Spleen (tissue), 11 donors: ENCODE measurements around the gene ANKS4B. TPM values are rescaled to one million over a fixed set of nuclear protein-coding genes. Genes with fewer than 3 reads are reported as not detected.

Source experiments
- DNase-seq: peaks from one replicate; pipeline ENCODE4 v3.0.0-alpha.2; 2020
- H3K27ac ChIP-seq, 8 donors: fragments of 200-600 bp; sonication (generic) in 7 of 8; 1 replicate in 4 of 8; 2 replicates in 4 of 8; pipeline versions ENCODE4 v1.5.0 to v1.8.0; 2016 to 2021; ENCODE audit warnings: inconsistent platforms in 4 of 8, mild to moderate bottlenecking in 4 of 8, moderate library complexity in 1 of 8
- H3K27me3 ChIP-seq, 7 donors: fragments of 200-600 bp; sonication (generic) in 6 of 7; replicated peaks in 1 of 7; 1 replicate in 4 of 7; 2 replicates in 3 of 7; pipeline versions ENCODE4 v1.5.0 to v1.8.0; 2016 to 2021; ENCODE audit warnings: inconsistent platforms in 3 of 7, mild to moderate bottlenecking in 1 of 7
- H3K36me3 ChIP-seq, 6 donors: fragments of 200-600 bp; sonication (generic) in 5 of 6; 1 replicate in 4 of 6; 2 replicates in 2 of 6; pipeline versions ENCODE4 v1.5.0 to v1.8.0; 2016 to 2021; ENCODE audit warnings: inconsistent platforms in 2 of 6
- H3K4me1 ChIP-seq, 6 donors: fragments of 200-600 bp; sonication (generic) in 5 of 6; 1 replicate in 3 of 6; 2 replicates in 3 of 6; pipeline versions ENCODE4 v1.5.0 to v1.8.0; 2016 to 2021; ENCODE audit warnings: inconsistent platforms in 3 of 6
- H3K4me3 ChIP-seq, 8 donors: fragments of 200-600 bp; sonication (generic) in 7 of 8; 1 replicate in 4 of 8; 2 replicates in 4 of 8; pipeline versions ENCODE4 v1.5.0 to v1.8.0; 2016 to 2021; ENCODE audit warnings: inconsistent platforms in 4 of 8, mild to moderate bottlenecking in 4 of 8, moderate library complexity in 2 of 8
- H3K9me3 ChIP-seq, 8 donors: fragments of 200-600 bp; sonication (generic) in 7 of 8; 1 replicate in 4 of 8; 2 replicates in 4 of 8; pipeline versions ENCODE4 v1.5.0 to v1.8.0; 2016 to 2021; ENCODE audit warnings: inconsistent platforms in 4 of 8
- POLR2A ChIP-seq, 3 donors: fragments of 450-650 bp; IDR thresholded peaks; one replicate each; pipeline ENCODE4 v1.5.1; 2017; ENCODE audit warnings: antibody characterized with exemption in 3 of 3, mild to moderate bottlenecking in 1 of 3
- POLR2AphosphoS5 ChIP-seq, 3 donors: sonication (generic); formaldehyde crosslinking; IDR thresholded peaks; one replicate each; pipeline ENCODE4 v1.5.1; 2017; ENCODE audit warnings: antibody characterized with exemption in 3 of 3
- WGBS, 5 donors: extraction: QIAGEN DNeasy Blood & Tissue Kit in 3 of 5; methylation state at CpG; one replicate each; pipeline versions ENCODE4 v1.1.5 to v1.1.7; 2013 to 2018; 5-methylcytosine and 5-hydroxymethylcytosine counted together
- intact Hi-C: fragments of 100-400 bp; cut with DNase I; formaldehyde crosslinking; loops from one replicate; pipeline ENCODE4 v1.15.0; 2023; ENCODE audit warnings: low total_unique reads
- polyA plus RNA-seq, 3 donors: library from polyadenylated mRNA; stranded (reverse); fragments of 200-250 nt; gene quantifications; one replicate each; pipeline ENCODE4 v1.2.1, GENCODE V29; 2013
- total RNA-seq, 7 donors: library from RNA; depleted of rRNA in 3 of 7; stranded (reverse); fragments of >200 nt in 3 of 7; fragmentation: NEBNext Ultra II Directional in 4 of 7; extraction: Animal tissue kit (Norgen Biotek cat#: 25700) in 4 of 7; gene quantifications; one replicate each; pipeline versions ENCODE4 v1.1.0 to v1.2.1, GENCODE V29; 2016 to 2021
- TF ChIP-seq, protein P1 (sequence below), 11 experiments: fragments of 200-600 bp in 7 of 11; fragments of 450-650 bp in 4 of 11; sonication (generic) in 4 of 11; IDR thresholded peaks in 8 of 11; conservative IDR thresholded peaks in 3 of 11; 1 replicate in 7 of 11; 2 replicates in 4 of 11; pipeline versions ENCODE4 v1.4.0 to v1.8.0; 2016 to 2021; ENCODE audit warnings: antibody characterized with exemption in 11 of 11, inconsistent platforms in 4 of 11, mild to moderate bottlenecking in 1 of 11
- donor health status: healthy with polysubstance abuse.
- donor health status: DM: no; HTN: no; CAD: no; lungs with moderate emphysema.
- donor health status: DM: no; HTN: no; CAD: no.
- donor health status: Bipolar disorder and iron deficiency.
- donor health status: healthy.
- donor health status: DM: no; HTN: no; CAD: no.
- donor health status: DM: yes; HTN: yes; CAD: no.

The ANKS4B gene
- total and polyA plus RNA-seq, 10 donors, result 0.03 TPM; not detected in 9

DNA sequence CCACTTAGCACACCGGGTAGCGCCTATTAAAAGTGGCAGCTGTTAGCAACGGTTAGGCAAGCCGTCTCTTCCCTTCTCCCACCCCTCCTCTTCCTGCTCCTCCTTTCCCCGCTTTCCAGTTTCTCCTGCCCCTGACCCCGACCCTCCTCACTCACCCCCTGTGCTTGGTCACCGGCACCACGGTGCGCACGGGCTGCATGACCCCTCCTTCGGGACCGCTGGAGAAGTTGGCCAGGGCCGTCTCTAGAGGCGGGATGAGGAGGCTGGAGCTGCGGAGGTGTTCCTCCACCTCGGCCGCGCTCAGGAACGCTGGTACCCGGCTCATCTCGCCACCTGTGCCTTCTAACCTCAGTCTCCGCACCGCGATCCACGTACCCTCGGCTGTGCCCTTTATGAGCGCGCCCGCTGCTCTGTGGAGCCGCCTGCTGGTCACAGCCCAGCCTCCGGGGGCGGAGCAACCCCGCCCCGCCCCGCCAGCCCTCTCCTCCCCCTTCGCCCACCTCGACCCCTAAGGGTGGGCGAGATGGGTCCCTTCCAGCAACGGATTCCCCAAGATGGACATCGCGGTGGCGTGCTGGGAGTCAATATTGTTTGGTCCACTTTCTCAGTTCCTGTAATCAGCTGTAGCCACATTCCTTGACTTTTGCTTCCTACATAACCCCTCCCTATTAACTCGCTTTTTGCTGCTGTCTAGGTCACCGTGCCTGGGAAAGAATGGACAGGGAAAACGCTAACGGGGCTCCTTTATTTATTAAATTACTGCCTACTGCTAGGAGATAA is 44.6 kb downstream of the ANKS4B start, which contains the start of gene CRYM:
TSS of gene CRYM (minus strand) at position 364 of the 780 bp plus-strand sequence. CDS start at position 325, 39 bp downstream.
- Histone ChIP-seq H3K9me3 (peaks cover 0 to 5% (median 0%) of the 10 kb centered on the region in 8 donors), H3K4me1 (peaks cover 6 to 23% (median 10%) of the 10 kb centered on the region in 6 donors), H3K27me3 (peaks cover 0 to 74% (median 26%) of the 10 kb centered on the region in 7 donors), H3K4me3 (peak within 1 kb of the TSS; percentile 5 to 62 (median 24)), H3K27ac (no peak within 1 kb of the TSS), H3K36me3 (no peaks in the 10 kb centered on the region)
- peak; percentile 89 for DNase-seq
- WGBS, 5 donors, result 1 to 4% (median 2%) methylated on average over 22 to 46 of the region's 46 CpGs
- intact Hi-C loops, result no loop called here
- TF ChIP-seq POLR2A (IDR thresholded peaks at IDR 0.05), result no peak
- TF ChIP-seq POLR2AphosphoS5 (IDR thresholded peaks at IDR 0.05), result peak in 2 of 3 donors; percentile 27 to 56
- TF ChIP-seq, protein P1, sequence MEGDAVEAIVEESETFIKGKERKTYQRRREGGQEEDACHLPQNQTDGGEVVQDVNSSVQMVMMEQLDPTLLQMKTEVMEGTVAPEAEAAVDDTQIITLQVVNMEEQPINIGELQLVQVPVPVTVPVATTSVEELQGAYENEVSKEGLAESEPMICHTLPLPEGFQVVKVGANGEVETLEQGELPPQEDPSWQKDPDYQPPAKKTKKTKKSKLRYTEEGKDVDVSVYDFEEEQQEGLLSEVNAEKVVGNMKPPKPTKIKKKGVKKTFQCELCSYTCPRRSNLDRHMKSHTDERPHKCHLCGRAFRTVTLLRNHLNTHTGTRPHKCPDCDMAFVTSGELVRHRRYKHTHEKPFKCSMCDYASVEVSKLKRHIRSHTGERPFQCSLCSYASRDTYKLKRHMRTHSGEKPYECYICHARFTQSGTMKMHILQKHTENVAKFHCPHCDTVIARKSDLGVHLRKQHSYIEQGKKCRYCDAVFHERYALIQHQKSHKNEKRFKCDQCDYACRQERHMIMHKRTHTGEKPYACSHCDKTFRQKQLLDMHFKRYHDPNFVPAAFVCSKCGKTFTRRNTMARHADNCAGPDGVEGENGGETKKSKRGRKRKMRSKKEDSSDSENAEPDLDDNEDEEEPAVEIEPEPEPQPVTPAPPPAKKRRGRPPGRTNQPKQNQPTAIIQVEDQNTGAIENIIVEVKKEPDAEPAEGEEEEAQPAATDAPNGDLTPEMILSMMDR (IDR thresholded peaks at IDR 0.05 in 8 of 11, conservative IDR thresholded peaks at IDR 0.05 in 3 of 11), result peak; percentile 18 to 83 (median 63)

- 68 to 86% (median 85%) methylated on average over 2 of the region's 2 CpGs for WGBS, 5 donors
- Histone ChIP-seq H3K4me1 (peaks cover 10 to 36% (median 20%) of the 10 kb centered on the region in 6 donors), H3K9me3 (peaks cover 0 to 5% (median 0%) of the 10 kb centered on the region in 8 donors), H3K27ac (no peak overlapping the region), H3K27me3 (peaks cover 0 to 86% (median 38%) of the 10 kb centered on the region in 7 donors), H3K36me3 (no peaks in the 10 kb centered on the region), H3K4me3 (no peak overlapping the region)
- no peak for DNase-seq
- intact Hi-C loops, result no loop called here
- TF ChIP-seq POLR2A (IDR thresholded peaks at IDR 0.05), result no peak
- TF ChIP-seq, protein P1 (IDR thresholded peaks at IDR 0.05 in 8 of 11, conservative IDR thresholded peaks at IDR 0.05 in 3 of 11), result no peak
Observed at GRCh38 chr16:21279501-21279900, 46.0 kb downstream of the ANKS4B start.

DNA sequence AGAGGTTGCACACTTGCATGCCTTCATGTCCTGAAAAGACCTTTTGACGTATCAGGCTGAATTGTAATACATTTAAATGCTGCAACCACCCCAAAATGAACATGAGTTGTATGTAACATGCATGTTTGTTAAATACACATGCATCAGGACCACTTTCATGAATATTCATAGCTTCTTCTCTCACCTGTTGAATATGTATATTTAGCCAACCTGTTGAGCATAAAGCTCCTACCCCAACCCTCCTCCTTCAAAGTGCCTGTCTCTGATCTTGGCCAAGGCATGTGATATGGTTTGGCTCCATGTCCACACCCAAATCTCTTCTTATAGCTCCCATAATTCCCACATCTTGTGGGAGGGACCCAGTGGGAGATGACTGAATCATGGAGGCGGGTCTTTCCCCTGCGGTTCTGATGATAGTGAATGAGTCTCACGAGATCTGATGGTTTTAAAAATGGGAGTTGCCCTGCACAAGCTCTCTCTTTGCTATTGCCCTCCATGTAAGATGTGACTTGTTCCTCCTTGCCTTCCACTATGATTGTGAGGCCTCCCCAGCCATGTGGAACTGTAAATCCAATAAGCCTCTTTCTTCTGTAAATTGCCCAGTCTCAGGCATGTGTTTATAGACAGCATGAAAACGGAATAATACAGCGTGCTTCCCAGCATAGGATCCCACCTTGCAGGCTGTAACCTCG is 48.3 kb downstream of the ANKS4B start:
- WGBS, 5 donors, result 81 to 91% (median 83%) methylated on average over 7 of the region's 7 CpGs
- H3K4me3 ChIP-seq, result no peak overlapping the region
- H3K36me3 ChIP-seq, result no peaks in the 10 kb centered on the region
- H3K27me3 ChIP-seq, result peaks cover 0 to 86% (median 45%) of the 10 kb centered on the region in 7 donors
- peaks cover 10 to 29% (median 20%) of the 10 kb centered on the region in 6 donors for H3K4me1 ChIP-seq
- H3K9me3 ChIP-seq, result peaks cover 0 to 5% (median 0%) of the 10 kb centered on the region in 8 donors
- no peak overlapping the region for H3K27ac ChIP-seq
- DNase-seq, result no peak
- intact Hi-C loops, result no loop called here
- TF ChIP-seq, protein P1 (IDR thresholded peaks at IDR 0.05 in 8 of 11, conservative IDR thresholded peaks at IDR 0.05 in 3 of 11), result no peak
- TF ChIP-seq POLR2AphosphoS5 (IDR thresholded peaks at IDR 0.05) (no peak), POLR2A (IDR thresholded peaks at IDR 0.05) (no peak)
